OCI-LY3 (cell line): Measurements from ENCODE around the gene SLC26A9.

ENCODE experiments used
- CTCF ChIP-seq: fragments of 200-600, 300-600 bp; sonication (generic); IDR thresholded peaks from 2 replicates; pipeline ENCODE4 v1.5.1; 2014; ENCODE audit warnings: antibody characterized with exemption, low read length, low read depth
- EZH2phosphoT487 ChIP-seq: fragments of 200-600 bp; shearing (Covaris generic); IDR thresholded peaks from 2 replicates; pipeline ENCODE4 v1.6.1; 2018; ENCODE audit warnings: antibody characterized with exemption, mixed run types, low read depth

DNA sequence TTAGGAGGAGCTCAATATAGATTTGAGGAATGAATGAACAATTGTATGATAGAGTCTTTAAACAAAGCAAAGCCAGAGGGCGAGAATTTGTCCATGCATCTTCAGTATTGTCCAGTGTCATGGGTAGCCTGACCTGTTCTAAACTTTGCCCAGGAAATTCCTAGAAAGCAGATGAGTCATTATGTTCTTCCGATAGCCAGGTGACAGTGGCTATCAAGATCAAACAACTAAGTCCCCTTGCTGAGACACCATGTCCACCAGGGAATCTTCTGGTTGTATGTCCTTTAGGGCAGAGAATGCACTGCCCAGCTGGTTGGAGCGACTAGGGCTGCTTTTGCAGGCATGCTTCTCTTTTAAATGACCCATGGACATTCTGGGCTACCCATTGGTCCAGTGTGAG, 1.8 kb upstream of the SLC26A9 start:
- TF ChIP-seq CTCF (no peak), EZH2phosphoT487 (no peak)
